Measurements from ENCODE around the gene F8.
A peak's percentile ranks its signal among the peaks of the same experiment; 100 is the strongest.
"Not testable (repeated sequence)": the region's sequence is repeated elsewhere in the genome, so short reads cannot be mapped to it uniquely, and the experiment has no call there.

The F8 gene

DNA sequence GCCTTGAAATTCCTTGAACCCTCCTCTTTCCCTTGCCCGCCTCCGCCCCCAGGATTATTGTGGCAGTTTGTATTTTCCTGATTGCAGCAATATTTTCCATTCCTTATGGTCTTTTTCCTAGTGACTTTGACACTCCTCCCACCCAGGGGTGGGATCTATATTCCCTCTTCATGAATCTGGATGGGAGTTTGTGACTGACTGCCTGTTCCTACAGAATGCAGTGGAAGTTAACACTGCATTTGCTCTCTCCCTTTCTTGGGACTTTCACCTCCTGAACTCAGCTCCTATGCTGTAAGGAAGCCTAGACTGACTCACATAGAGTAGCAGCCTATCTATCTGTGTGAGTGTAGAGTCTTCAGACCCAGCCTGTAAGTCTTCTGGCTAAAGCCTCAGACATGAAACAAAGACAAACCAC lies 6.4 kb upstream of the F8 start:
- DNase-seq (ENCODE audit: low read depth) = no peak

GRCh38 chrX:155028129-155028528 lies 5.6 kb upstream of the F8 start:
- no peak for DNase-seq (ENCODE audit: low read depth)

- DNase-seq (ENCODE audit: low read depth) = no peak
Observed at GRCh38 chrX:155027509-155028066, 5.1 kb upstream of the F8 start.

DNA sequence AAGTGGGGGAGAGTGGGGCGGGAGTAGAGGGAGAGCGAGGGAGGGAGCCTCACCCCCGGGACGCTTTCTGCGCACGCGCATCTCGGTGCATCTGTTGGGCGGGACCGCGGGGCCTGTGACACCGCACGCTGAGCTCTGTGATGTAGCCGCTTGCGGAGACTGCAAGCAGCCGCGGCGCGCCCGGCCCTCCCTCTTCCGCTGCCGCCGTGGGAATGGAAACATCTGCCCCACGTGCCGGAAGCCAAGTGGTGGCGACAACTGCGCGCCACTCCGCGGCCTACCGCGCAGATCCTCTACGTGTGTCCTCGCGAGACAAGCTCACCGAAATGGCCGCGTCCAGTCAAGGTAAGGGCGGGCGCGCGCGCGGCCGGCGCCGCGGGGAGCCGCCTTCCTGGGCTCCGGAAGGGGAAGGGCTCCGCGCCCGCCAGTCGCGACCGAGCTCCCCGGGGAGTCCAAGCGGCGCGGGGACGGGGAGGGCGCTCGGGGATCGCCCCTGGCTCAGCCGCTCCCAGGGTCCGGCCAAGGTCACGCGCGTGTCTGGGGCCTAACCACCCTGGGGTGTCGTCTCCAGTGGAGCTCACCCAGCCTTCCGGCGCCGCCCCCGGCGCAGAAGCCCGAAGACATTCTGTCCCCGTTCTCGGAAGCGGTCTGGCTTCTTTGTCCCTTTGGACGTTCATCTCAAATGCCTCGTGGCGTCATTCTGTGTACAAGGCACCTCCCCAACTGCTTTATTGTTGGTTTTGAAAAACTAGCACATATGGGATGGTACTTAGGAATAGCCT lies 4.4 kb upstream of the F8 start, which contains the start of gene FUNDC2:
FUNDC2 (plus strand) TSS at position 118 of the 782 bp plus-strand sequence; CDS start at position 213, 95 bp downstream.
- DNase-seq (ENCODE audit: low read depth) = peak; percentile 76

DNA sequence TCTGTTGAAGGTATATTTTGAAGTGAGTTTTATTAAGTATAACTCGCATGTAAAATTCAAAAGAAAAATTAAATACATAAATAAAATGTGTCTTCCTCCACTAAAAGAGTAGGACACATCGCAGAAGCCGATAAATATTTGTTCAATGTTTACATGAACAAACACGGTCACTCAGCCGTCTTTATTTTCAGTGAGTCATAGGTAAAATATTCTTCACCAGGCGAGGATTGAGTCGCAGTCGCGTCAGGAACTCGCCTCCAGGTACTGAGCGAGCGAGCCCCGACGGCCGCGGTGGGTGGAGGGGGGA lies 3.9 kb upstream of the F8 start:
- DNase-seq (ENCODE audit: low read depth) = no peak

DNA sequence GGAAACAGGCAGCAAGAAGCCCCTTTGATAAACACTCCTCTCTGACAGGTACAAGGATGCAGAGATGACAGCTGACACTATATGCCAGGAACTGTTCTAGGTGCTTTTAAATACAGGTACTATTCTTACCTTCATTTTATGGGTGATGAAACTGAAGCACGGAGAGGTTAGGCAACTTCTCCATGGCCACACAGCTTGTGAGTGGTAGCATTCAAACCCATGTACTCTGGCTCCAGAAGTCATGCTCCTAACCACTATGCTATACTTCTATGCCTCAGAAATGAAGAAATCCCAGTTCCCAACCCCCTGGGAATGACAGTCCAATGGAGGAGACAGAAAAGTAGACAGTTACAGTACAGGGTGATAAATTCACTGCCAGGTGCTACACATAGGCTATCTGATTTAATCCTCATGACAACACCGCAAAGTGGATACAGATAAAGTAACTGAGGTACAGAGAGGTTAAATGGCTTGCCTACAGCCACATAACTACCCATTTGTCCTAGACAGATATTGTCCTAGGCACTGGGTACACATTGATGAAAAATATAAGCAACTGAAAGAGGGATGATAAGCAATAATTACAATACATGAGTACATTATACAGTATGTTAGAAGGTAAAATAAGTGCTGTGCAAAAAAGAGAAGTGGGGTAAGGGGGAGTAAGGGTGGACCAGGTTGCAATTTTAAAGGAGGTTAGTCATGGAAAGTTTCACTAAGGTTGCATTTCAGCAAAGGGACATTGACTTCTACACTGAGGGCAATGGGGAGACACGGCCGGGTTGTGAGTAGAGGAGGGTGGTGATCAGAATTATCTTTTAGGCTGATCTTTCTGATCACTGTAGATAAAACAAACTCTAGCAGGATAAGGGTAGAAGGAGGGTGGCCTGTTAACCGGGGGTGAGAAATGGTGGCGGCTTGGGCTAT lies 1.6 kb upstream of the F8 start:
- DNase-seq (ENCODE audit: low read depth) = no peak

- no peak for DNase-seq (ENCODE audit: low read depth)
Observed at GRCh38 chrX:155020591-155020990, 1.9 kb downstream of the F8 start.

DNA sequence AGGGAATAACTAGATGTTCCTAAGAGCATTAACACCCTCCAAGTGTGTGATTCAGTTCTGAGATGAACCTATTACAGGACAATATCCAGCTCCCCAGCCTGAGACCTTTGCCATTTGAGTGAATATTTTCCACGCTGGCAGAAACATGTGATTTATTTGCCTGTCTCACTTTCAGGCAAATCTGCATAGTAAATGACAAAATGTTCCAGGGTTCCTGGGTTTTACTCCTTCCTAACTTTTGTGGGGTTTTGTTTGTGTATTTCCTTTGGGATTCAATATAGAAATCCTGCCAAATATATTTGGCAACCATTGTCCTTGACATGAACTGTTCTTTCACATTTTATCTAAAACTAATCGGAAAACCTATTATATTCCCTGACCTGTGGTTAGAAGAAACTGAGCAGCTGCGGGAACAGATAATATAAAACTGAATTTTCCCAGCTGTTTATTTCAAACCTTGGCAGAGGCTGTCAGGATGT lies 12.5 kb downstream of the F8 start:
- no peak for DNase-seq (ENCODE audit: low read depth)

GRCh38 chrX:155008578-155008977 lies 13.9 kb downstream of the F8 start:
- DNase-seq (ENCODE audit: low read depth) = not testable (repeated sequence)

DNA sequence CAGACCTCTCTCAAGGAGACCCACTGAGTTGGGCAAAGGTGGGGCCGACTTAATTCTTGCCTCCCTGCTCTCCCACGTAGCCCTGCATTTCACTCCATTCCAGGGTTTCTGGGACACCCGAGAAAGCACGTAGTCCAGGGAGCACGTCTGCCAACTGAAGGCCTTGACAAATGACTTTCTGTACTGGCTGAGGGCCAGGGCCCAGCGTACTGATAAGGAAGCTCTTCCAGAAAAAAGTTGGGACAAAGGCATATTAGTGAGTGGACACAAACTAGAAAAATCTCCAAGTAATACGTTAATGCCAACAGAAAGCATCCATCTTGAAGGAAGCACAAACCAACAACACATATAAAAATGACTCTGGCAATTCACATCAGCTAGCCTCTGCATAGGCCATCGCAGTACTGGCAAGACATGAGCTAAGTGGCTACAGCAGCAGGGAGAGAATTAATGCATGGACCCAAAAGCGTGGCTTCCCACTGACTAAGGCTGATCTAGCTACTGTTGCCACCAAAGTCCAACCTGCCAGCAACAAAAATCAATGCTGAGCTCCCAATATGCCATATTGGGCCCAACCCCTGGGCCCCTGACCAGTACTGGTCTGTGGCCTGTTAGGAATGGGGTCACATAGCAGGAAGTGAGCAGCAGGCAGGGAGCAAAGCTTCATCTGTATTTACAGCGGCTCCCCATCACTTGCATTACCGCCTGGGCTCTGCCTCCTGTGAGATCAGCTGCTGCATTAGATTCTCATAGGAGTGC lies 15.4 kb downstream of the F8 start:
- DNase-seq (ENCODE audit: low read depth) = not testable (repeated sequence)

DNA sequence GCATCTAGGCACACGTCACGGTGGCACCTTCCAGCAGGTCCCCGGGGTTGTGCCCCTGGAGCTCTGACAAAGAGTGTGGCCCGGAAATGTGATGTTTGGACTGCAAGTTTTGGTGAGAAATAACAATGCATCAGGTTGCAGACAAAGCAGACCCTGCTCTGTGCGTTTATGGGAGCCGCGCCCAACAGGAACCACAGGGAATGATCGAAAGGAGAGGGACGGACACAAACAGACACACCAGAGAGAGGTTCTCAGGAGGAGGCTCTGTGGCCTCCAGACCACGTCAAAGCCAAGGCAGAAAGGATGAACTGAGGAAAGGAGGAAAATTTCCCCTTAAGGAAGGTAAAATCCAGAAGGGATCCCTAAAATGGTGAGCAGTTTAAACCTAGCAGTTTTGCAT lies 16.1 kb downstream of the F8 start:
- DNase-seq (ENCODE audit: low read depth) = not testable (repeated sequence)

GRCh38 chrX:155005190-155005589 lies 17.3 kb downstream of the F8 start:
- DNase-seq (ENCODE audit: low read depth) = no peak

DNA sequence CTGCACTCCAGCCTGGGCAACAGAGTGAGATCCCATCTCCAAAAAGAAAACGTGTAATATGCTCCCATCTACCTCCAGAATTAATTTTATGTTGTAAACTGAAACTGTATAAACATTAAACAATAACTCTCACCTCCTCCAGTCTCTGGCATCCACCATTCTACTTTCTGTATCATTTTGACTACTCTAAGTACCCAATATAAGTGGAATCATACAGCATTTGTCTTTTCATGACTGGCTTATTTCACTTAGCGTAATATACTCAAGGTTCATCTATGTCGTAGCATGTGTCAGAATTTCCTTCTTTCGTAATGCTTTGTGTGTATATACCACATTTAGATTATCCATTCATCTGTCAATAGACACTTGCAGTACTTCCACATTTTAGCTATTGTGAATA lies 20.6 kb downstream of the F8 start:
- no peak for DNase-seq (ENCODE audit: low read depth)

DNA sequence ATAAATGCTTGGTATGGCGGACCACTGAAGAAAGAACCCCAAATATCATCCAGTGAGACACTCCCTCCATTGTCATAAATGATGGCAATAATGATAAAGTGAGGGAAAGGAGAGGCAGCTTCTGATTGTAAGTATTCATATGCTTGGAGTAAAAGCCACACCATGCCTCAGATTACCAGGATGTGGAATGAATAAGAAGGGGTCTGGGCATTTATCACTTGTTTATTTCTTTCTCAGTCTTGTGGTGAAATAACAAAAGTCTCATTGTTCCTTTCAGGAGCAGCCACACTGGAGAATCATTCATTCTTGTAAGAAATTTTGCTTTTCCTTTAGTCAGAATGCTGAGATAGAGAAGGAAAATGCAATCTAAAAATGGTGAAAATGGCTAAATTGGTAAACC lies 21.7 kb downstream of the F8 start:
- DNase-seq (ENCODE audit: low read depth) = no peak

DNA sequence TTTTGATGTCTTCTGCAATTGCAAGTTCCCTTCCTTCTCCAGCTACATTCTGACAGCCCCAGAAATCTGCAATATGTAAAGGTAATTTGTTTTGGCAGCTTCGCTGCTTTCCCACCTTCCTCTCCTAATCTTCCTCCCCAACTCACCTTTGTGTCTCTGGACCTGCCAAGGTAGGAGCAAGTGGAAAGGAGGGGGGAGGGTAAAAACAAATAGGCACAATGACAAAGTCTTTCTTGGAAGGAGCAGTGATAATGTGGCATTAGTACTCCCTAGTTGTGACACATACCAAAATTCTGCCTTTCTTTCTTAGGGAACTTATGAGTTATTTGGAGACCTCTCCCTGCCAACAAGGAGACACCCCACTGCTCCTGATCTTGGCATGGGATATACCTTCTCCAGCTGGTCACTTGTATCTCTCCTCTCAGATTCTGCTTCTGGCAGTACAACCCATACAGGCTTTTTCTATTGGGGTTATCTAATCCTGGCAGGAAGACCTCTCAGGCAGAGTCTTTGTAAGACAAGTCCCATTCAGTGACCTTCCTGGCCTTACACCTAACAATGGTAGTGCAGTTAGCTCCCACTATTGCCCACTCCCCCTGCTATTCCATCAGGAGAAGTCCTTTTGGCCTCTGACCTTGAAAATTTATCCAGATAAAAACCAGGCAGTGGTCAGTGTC lies 24.2 kb downstream of the F8 start:
- no peak for DNase-seq (ENCODE audit: low read depth)

- DNase-seq (ENCODE audit: low read depth) = no peak
Observed at GRCh38 chrX:154991476-154991875, 31.0 kb downstream of the F8 start.

DNA sequence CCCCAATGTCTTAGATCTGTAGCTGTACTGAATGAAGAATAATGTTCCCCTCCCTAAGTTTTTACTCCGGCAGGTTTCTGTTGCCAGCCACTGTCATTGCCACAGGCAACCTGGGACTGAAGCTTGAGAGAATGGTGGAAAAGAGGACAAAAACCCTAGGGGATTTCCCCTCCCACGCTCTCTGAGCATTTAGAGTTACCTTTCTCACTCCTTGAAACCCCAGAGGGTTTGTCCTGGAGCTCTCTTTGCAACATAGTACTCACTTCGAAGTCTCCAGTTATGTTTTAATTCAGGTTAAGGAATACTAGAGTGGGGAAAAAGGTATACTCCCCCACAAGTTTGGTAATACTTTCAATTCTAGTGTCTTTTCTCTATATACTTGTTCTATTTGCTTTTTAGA lies 31.5 kb downstream of the F8 start:
- no peak for DNase-seq (ENCODE audit: low read depth)

GRCh38 chrX:154990496-154990895 lies 32.0 kb downstream of the F8 start:
- DNase-seq (ENCODE audit: low read depth) = no peak

GRCh38 chrX:154988719-154989118 lies 33.8 kb downstream of the F8 start:
- no peak for DNase-seq (ENCODE audit: low read depth)

DNA sequence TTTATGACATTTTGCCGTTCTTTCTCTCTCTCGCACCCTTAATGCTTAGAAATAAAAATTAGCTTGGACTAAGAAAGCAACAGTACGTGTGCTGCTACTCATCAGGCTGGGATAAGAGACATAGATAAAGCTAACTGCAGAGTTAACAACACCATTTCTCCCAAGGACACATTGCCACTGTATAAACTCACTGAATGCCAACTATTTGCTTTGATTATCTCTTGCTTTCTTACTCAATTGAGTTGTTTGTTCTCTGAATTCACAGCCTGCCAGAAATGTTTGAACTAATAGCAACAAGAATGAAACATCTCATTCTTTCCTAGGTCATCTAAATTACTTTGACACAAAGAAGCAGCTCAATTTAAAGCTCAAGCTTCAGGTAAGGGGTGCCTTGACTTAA lies 34.6 kb downstream of the F8 start:
- no peak for DNase-seq (ENCODE audit: low read depth)

GRCh38 chrX:154986826-154987575 lies 35.5 kb downstream of the F8 start:
- no peak for DNase-seq (ENCODE audit: low read depth)
